GM12892 (cell line): ENCODE data around the gene TLR4.

ENCODE experiments used
- POLR2A ChIP-seq: IDR thresholded peaks from 2 replicates; pipeline ENCODE4 v1.6.1; 2011; ENCODE audit warnings: low read depth, low read length, control low read depth
- TAF1 ChIP-seq: IDR thresholded peaks from 2 replicates; pipeline ENCODE4 v1.6.1; 2011; ENCODE audit warnings: low read depth, mild to moderate bottlenecking, control low read depth, low read length, borderline replicate concordance

- TF ChIP-seq POLR2A (no peak), TAF1 (no peak)
These were observed 24.8 kb upstream of the TLR4 start for GRCh38 chr9:117679416-117679815.
